HepG2 (cell line): ENCODE measurements around the gene RPUSD4. TPM values are rescaled to one million over a fixed set of nuclear protein-coding genes. Genes with fewer than 3 reads are reported as not detected.

Experiments used
- ARNT2 ChIP-seq: sonication (generic); formaldehyde crosslinking; IDR thresholded peaks from 2 replicates; pipeline ENCODE4 v1.8.0; 2022; ENCODE audit warnings: mild to moderate bottlenecking, low read depth, missing genetic modification reagents, moderate library complexity
- ARNTL ChIP-seq: sonication (generic); formaldehyde crosslinking; IDR thresholded peaks from 2 replicates; pipeline ENCODE4 v1.4.0; 2020; ENCODE audit warnings: mild to moderate bottlenecking, missing genetic modification reagents
- CBX2 ChIP-seq, 2 experiments: fragments of 200-600 bp in 1 of 2; sonication (generic); formaldehyde crosslinking in 1 of 2; IDR thresholded peaks; 2 replicates each; pipeline versions ENCODE4 v1.7.0 to v1.8.1; 2018 to 2022; ENCODE audit warnings: low read depth in 2 of 2, low read length in 1 of 2, mild to moderate bottlenecking in 1 of 2, missing genetic modification reagents in 1 of 2
- CENPX ChIP-seq: sonication (generic); formaldehyde crosslinking; IDR thresholded peaks from 2 replicates; pipeline ENCODE4 v1.9.0; 2021; ENCODE audit warnings: mild to moderate bottlenecking, missing genetic modification reagents, moderate library complexity
- FOSL2 ChIP-seq: sonication (generic); formaldehyde crosslinking; IDR thresholded peaks from 2 replicates; pipeline ENCODE4 v1.4.0; 2020; ENCODE audit warnings: missing genetic modification reagents
- GZF1 ChIP-seq: sonication (generic); formaldehyde crosslinking; IDR thresholded peaks from 2 replicates; pipeline ENCODE4 v1.5.1; 2020; ENCODE audit warnings: mild to moderate bottlenecking, missing genetic modification reagents
- SMAD1 ChIP-seq: sonication (generic); formaldehyde crosslinking; IDR thresholded peaks from 2 replicates; pipeline ENCODE4 v1.4.0; 2020; ENCODE audit warnings: missing genetic modification reagents, low read depth, mild to moderate bottlenecking, borderline replicate concordance
- SMAD9 ChIP-seq: sonication (generic); formaldehyde crosslinking; IDR thresholded peaks from 2 replicates; pipeline ENCODE4 v1.5.1; 2020; ENCODE audit warnings: mild to moderate bottlenecking, missing genetic modification reagents
- ZFP90 ChIP-seq: sonication (generic); formaldehyde crosslinking; IDR thresholded peaks from 2 replicates; pipeline ENCODE4 v1.8.0; 2022; ENCODE audit warnings: missing genetic modification reagents, mild to moderate bottlenecking, inconsistent platforms, borderline replicate concordance
- ZMYM3 ChIP-seq: sonication (generic); formaldehyde crosslinking; IDR thresholded peaks from 2 replicates; pipeline ENCODE4 v1.5.1; 2020; ENCODE audit warnings: mild to moderate bottlenecking, missing genetic modification reagents
- ZNF136 ChIP-seq: sonication (generic); formaldehyde crosslinking; IDR thresholded peaks from 2 replicates; pipeline ENCODE4 v1.8.1; 2022; ENCODE audit warnings: low read depth, mild to moderate bottlenecking, moderate library complexity, missing genetic modification reagents
- ZNF383 ChIP-seq: sonication (generic); formaldehyde crosslinking; IDR thresholded peaks from 2 replicates; pipeline ENCODE4 v1.4.0; 2020; ENCODE audit warnings: missing genetic modification reagents, mild to moderate bottlenecking, borderline replicate concordance
- ZNF563 ChIP-seq: sonication (generic); formaldehyde crosslinking; IDR thresholded peaks from 2 replicates; pipeline ENCODE4 v1.8.0; 2022; ENCODE audit warnings: mild to moderate bottlenecking, moderate library complexity, missing genetic modification reagents
- ZNF577 ChIP-seq: sonication (generic); formaldehyde crosslinking; IDR thresholded peaks from 2 replicates; pipeline ENCODE4 v1.4.0; 2020; ENCODE audit warnings: mild to moderate bottlenecking, low read depth, missing genetic modification reagents, borderline replicate concordance
- ZNF777 ChIP-seq: sonication (generic); formaldehyde crosslinking; IDR thresholded peaks from 2 replicates; pipeline ENCODE4 v1.4.0; 2020; ENCODE audit warnings: missing genetic modification reagents
- ZXDC ChIP-seq: sonication (generic); formaldehyde crosslinking; IDR thresholded peaks from 2 replicates; pipeline ENCODE4 v1.5.0; 2020; ENCODE audit warnings: mild to moderate bottlenecking, missing genetic modification reagents
- polyA plus RNA-seq, 8 experiments: library from polyadenylated mRNA; depleted of rRNA in 3 of 8; stranded (reverse) in 7 of 8; unstranded in 1 of 8; fragments of >200 nt; fragmentation: Illumina TruSeq in 4 of 8; extraction: Trizol in 4 of 8; gene quantifications; 2 replicates each; pipeline versions ENCODE4 v1.2.1 to v1.2.3, GENCODE V29; 2011 to 2016; ENCODE audit warnings: low read depth in 4 of 8, missing spikeins in 1 of 8, mixed read lengths in 1 of 8; ENCODE audit not compliant: insufficient read depth in 1 of 8
- total RNA-seq, 5 experiments: library from RNA; depleted of rRNA; stranded (reverse); fragments of >200 nt; fragmentation: Illumina TruSeq; extraction: Trizol; gene quantifications; 2 replicates each; pipeline ENCODE4 v1.2.3, GENCODE V29; 2016; ENCODE audit warnings: low read depth in 1 of 5
- TF ChIP-seq, protein P1 (sequence below): sonication (generic); formaldehyde crosslinking; IDR thresholded peaks from 2 replicates; pipeline ENCODE4 v1.9.0; 2021; ENCODE audit warnings: missing genetic modification reagents, borderline replicate concordance
- TF ChIP-seq, protein P2 (sequence below): sonication (generic); formaldehyde crosslinking; IDR thresholded peaks from 2 replicates; pipeline ENCODE4 v1.5.0; 2020; ENCODE audit warnings: mild to moderate bottlenecking, missing genetic modification reagents, borderline replicate concordance

Gene RPUSD4
- total and polyA plus RNA-seq, 2 of the 13 experiments (the other 11 are each of a cell fraction or from before 2014, with no cell fraction given), result 45.0 to 52.9 TPM

DNA sequence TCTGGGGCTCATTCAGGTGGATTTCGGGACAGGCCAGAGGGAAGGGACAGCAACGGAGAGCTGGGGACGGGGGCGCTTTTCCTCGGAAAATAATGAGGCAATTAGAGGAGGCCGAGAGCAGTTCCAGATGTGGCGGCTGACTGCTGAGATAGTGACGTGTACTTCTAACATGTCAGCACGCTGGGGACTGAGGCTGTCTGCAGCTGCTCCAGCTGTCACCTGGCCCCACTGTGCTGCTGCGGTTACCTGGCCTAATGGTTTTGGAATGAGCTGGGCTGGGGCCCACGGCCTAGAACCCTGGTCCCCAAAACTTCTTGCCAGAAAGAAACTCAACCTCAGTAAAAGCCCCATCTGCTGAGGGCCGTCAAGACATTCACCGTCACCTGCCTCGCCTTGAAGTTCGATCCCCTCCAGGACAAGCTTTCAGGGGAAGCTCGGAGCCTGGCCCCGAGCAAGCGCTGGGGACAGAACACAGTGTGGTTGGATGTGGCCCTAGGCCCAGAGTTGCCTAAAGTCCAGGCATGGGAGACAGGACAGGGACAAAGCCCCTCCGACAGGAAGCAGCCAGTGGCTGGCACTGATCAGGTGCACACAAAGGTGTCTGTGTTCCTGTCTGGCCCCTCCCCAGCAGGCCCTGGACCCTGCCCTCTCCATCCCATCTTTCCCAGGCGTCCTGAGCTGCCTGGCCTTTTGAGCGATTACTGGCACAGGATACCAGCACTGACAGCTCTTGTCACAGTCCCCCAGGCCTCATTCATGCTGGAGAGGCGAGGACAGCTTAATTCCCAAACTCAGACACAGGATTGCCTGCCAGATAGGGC, 22.1 kb downstream of the RPUSD4 start (continued):
- no peak; the same call in 1 of the 2 replicates for TF ChIP-seq ZNF383
- TF ChIP-seq GZF1, result no peak
- TF ChIP-seq SMAD9 (CRISPR knock-in tag), result peak; percentile 79; the same call in 1 of the 2 replicates
- TF ChIP-seq ARNT2, result peak; percentile 86; the same call in 1 of the 2 replicates
- TF ChIP-seq ARNTL, result no peak; the same call in 1 of the 2 replicates
- TF ChIP-seq CENPX (CRISPR knock-in tag), result no peak
- peak; percentile 65; the same call in 1 of the 2 replicates for TF ChIP-seq ZNF563
- no peak for TF ChIP-seq CBX2 (IDR thresholded peaks at IDR 0.05; ENCODE audit: low read depth, low read length)
- no peak for TF ChIP-seq CBX2 (CRISPR knock-in tag; IDR thresholded peaks at IDR 0.05; ENCODE audit: low read depth)
- peak; percentile 24; the same call in 1 of the 2 replicates for TF ChIP-seq FOSL2 (CRISPR knock-in tag)
- TF ChIP-seq, protein P1, sequence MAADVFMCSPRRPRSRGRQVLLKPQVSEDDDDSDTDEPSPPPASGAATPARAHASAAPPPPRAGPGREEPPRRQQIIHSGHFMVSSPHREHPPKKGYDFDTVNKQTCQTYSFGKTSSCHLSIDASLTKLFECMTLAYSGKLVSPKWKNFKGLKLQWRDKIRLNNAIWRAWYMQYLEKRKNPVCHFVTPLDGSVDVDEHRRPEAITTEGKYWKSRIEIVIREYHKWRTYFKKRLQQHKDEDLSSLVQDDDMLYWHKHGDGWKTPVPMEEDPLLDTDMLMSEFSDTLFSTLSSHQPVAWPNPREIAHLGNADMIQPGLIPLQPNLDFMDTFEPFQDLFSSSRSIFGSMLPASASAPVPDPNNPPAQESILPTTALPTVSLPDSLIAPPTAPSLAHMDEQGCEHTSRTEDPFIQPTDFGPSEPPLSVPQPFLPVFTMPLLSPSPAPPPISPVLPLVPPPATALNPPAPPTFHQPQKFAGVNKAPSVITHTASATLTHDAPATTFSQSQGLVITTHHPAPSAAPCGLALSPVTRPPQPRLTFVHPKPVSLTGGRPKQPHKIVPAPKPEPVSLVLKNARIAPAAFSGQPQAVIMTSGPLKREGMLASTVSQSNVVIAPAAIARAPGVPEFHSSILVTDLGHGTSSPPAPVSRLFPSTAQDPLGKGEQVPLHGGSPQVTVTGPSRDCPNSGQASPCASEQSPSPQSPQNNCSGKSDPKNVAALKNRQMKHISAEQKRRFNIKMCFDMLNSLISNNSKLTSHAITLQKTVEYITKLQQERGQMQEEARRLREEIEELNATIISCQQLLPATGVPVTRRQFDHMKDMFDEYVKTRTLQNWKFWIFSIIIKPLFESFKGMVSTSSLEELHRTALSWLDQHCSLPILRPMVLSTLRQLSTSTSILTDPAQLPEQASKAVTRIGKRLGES (CRISPR knock-in tag), result no peak
- TF ChIP-seq ZNF136 (CRISPR knock-in tag), result 0 out of 2 replicates have a peak, but pooled peaks have one; percentile 35
- TF ChIP-seq ZNF777 (CRISPR knock-in tag), result no peak
- no peak for TF ChIP-seq ZXDC (CRISPR knock-in tag)
- TF ChIP-seq ZNF577 (CRISPR knock-in tag), result no peak
- peak; percentile 50; the same call in 1 of the 2 replicates for TF ChIP-seq ZMYM3 (CRISPR knock-in tag)
- TF ChIP-seq ZFP90 (CRISPR knock-in tag), result 0 out of 2 replicates have a peak, but pooled peaks have one; percentile 56
- TF ChIP-seq SMAD1 (CRISPR knock-in tag), result no peak
- TF ChIP-seq, protein P2, sequence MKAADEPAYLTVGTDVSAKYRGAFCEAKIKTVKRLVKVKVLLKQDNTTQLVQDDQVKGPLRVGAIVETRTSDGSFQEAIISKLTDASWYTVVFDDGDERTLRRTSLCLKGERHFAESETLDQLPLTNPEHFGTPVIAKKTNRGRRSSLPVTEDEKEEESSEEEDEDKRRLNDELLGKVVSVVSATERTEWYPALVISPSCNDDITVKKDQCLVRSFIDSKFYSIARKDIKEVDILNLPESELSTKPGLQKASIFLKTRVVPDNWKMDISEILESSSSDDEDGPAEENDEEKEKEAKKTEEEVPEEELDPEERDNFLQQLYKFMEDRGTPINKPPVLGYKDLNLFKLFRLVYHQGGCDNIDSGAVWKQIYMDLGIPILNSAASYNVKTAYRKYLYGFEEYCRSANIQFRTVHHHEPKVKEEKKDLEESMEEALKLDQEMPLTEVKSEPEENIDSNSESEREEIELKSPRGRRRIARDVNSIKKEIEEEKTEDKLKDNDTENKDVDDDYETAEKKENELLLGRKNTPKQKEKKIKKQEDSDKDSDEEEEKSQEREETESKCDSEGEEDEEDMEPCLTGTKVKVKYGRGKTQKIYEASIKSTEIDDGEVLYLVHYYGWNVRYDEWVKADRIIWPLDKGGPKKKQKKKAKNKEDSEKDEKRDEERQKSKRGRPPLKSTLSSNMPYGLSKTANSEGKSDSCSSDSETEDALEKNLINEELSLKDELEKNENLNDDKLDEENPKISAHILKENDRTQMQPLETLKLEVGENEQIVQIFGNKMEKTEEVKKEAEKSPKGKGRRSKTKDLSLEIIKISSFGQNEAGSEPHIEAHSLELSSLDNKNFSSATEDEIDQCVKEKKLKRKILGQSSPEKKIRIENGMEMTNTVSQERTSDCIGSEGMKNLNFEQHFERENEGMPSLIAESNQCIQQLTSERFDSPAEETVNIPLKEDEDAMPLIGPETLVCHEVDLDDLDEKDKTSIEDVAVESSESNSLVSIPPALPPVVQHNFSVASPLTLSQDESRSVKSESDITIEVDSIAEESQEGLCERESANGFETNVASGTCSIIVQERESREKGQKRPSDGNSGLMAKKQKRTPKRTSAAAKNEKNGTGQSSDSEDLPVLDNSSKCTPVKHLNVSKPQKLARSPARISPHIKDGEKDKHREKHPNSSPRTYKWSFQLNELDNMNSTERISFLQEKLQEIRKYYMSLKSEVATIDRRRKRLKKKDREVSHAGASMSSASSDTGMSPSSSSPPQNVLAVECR, result peak; percentile 84
